HepG2 (cell line): ENCODE results near the gene BAG5. TPM values are rescaled to one million over a fixed set of nuclear protein-coding genes. Genes with fewer than 3 reads are reported as not detected.
A peak's percentile ranks its signal among the peaks of the same experiment; 100 is the strongest.

Source experiments
- ATAC-seq: fragments of 200-7000 bp; cut with Tn5 transposase; 3 replicates; pipeline ENCODE4 v1.9.1; 2020; ENCODE audit warnings: mild to moderate bottlenecking, moderate library complexity
- BruUV-seq: library from RNA; stranded (reverse); fragments of 400-500 nt; replicated peaks from 2 replicates; lab custom pipeline; 2021; lab: Mats Ljungman, UMichigan
- CTCF ChIA-PET: fragments of 300-600 bp; formaldehyde crosslinking; extraction: SDS; loops from one replicate; lab custom pipeline; 2021; ENCODE audit warnings: low total read pairs, inconsistent platforms, low intra/inter-chr PET ratio; lab: Yijun Ruan, JAX
- POLR2A ChIA-PET: fragments of 350-600 bp; sonication (Branson Sonifier 250); formaldehyde crosslinking; loops from one replicate; lab custom pipeline; 2020; ENCODE audit warnings: antibody characterized with exemption, inconsistent platforms; lab: Yijun Ruan, JAX
- DNase-seq: peaks from one replicate; pipeline ENCODE4 v3.0.0-alpha.2; 2015; ENCODE audit warnings: low spot score
- FAIRE-seq: peaks from 3 replicates; lab custom pipeline; 2011; peaks lifted over from hg19 to GRCh38; lab: Jason Lieb, UNC
- H2AFZ ChIP-seq: one replicate; pipeline ENCODE4 v1.6.1; 2011; ENCODE audit warnings: low read length, inconsistent platforms
- H3K27ac ChIP-seq: fragments of 300-600 bp; 3 replicates; pipeline ENCODE4 v1.8.0; 2011; ENCODE audit warnings: mixed run types, mild to moderate bottlenecking, mixed read lengths, low read length, inconsistent platforms; ENCODE audit not compliant: insufficient read depth; ENCODE audit errors: extremely low read length
- H3K27me3 ChIP-seq, 2 experiments: fragments of 200-600 bp in 1 of 2; 2 replicates in 1 of 2; 3 replicates in 1 of 2; pipeline versions ENCODE4 v1.6.0 to v1.8.0; 2011; ENCODE audit warnings: low read length in 2 of 2, mild to moderate bottlenecking in 2 of 2, moderate library complexity in 2 of 2, inconsistent platforms in 1 of 2; ENCODE audit not compliant: insufficient read depth in 2 of 2, control insufficient read depth in 1 of 2
- H3K36me3 ChIP-seq, 2 experiments: fragments of 200-600 bp in 1 of 2; replicated peaks in 1 of 2; 2 replicates in 1 of 2; 3 replicates in 1 of 2; pipeline versions ENCODE4 v1.5.1 to v1.8.0; 2011; ENCODE audit warnings: low read length in 2 of 2, inconsistent platforms in 1 of 2; ENCODE audit not compliant: insufficient read depth in 2 of 2, control insufficient read depth in 1 of 2
- H3K4me1 ChIP-seq: 2 replicates; pipeline ENCODE4 v1.5.1; 2012; ENCODE audit warnings: low read length, inconsistent platforms; ENCODE audit not compliant: insufficient read depth
- H3K4me2 ChIP-seq: 2 replicates; pipeline ENCODE4 v1.6.0; 2011; ENCODE audit warnings: low read depth, low read length, inconsistent platforms
- H3K4me3 ChIP-seq, 3 experiments: fragments of 200-600 bp in 1 of 3; sonication (generic), shearing (Covaris generic) in 1 of 3; replicated peaks in 1 of 3; 2 replicates each; pipeline ENCODE4 v1.5.1; 2011 to 2016; ENCODE audit warnings: low read length in 3 of 3, inconsistent platforms in 2 of 3, low read depth in 2 of 3, mild to moderate bottlenecking in 2 of 3, control low read depth in 1 of 3, mixed read lengths in 1 of 3; ENCODE audit not compliant: insufficient read depth in 1 of 3
- H3K79me2 ChIP-seq: one replicate; pipeline ENCODE4 v1.6.1; 2011; ENCODE audit warnings: low read length, inconsistent platforms; ENCODE audit not compliant: insufficient read depth
- H3K9ac ChIP-seq: 2 replicates; pipeline ENCODE4 v1.6.0; 2011; ENCODE audit warnings: mild to moderate bottlenecking, low read depth, low read length, inconsistent platforms; ENCODE audit not compliant: insufficient read depth
- H3K9me3 ChIP-seq: 2 replicates; pipeline ENCODE4 v1.5.1; 2012; ENCODE audit warnings: mild to moderate bottlenecking, low read length
- H4K20me1 ChIP-seq: 2 replicates; pipeline ENCODE4 v1.6.0; 2011; ENCODE audit warnings: inconsistent platforms, mild to moderate bottlenecking, low read length, moderate library complexity; ENCODE audit not compliant: insufficient read depth
- AGO2 ChIP-seq: fragments of 200-400 bp; formaldehyde crosslinking; optimal IDR thresholded peaks from 2 replicates; pipeline ENCODE3; 2017; ENCODE audit warnings: mild to moderate bottlenecking, low read depth, low read length, moderate library complexity
- CBX1 ChIP-seq: IDR thresholded peaks from one replicate; pipeline ENCODE4 v1.6.1; 2016; ENCODE audit warnings: antibody characterized with exemption, low read depth
- DMAP1 ChIP-seq: IDR thresholded peaks from 2 replicates; pipeline ENCODE4 v1.6.1; 2016
- SALL2 ChIP-seq: sonication (generic); formaldehyde crosslinking; IDR thresholded peaks from 2 replicates; pipeline ENCODE4 v1.8.1; 2023; ENCODE audit warnings: mild to moderate bottlenecking, missing genetic modification reagents, inconsistent platforms
- SNRNP70 ChIP-seq: fragments of 200-400 bp; formaldehyde crosslinking; IDR thresholded peaks from 2 replicates; pipeline ENCODE4 v1.6.1; 2017; ENCODE audit warnings: mild to moderate bottlenecking, low read depth, low read length, moderate library complexity
- ZBTB1 ChIP-seq: sonication (generic); formaldehyde crosslinking; IDR thresholded peaks from 2 replicates; pipeline ENCODE4 v1.4.0; 2020; ENCODE audit warnings: missing genetic modification reagents, borderline replicate concordance
- ZNF274 ChIP-seq: sonication (generic); formaldehyde crosslinking; IDR thresholded peaks from 2 replicates; pipeline ENCODE4 v1.5.1; 2020; ENCODE audit warnings: mild to moderate bottlenecking, missing genetic modification reagents
- ZNF775 ChIP-seq: sonication (generic); formaldehyde crosslinking; IDR thresholded peaks from 2 replicates; pipeline ENCODE4 v1.4.0; 2020; ENCODE audit warnings: missing genetic modification reagents, mild to moderate bottlenecking, moderate library complexity, borderline replicate concordance
- ZNF883 ChIP-seq: sonication (generic); formaldehyde crosslinking; IDR thresholded peaks from 2 replicates; pipeline ENCODE4 v1.5.1; 2020; ENCODE audit warnings: mild to moderate bottlenecking, missing genetic modification reagents; ENCODE audit errors: not compliant biosample characterization
- WGBS: methylation state at CpG from one replicate; pipeline ENCODE4 v1.1.6; 2017; ENCODE audit warnings: low lambda C conversion rate; 5-methylcytosine and 5-hydroxymethylcytosine counted together
- in situ Hi-C: cut with HindIII; loops from 2 replicates; pipeline ENCODE4 v1.10.0; 2017; ENCODE audit warnings: low pct_unique_long_range_greater_than_20kb; ENCODE audit not compliant: extremely low pct_ligation_motif_present
- intact Hi-C: fragments of 100-400 bp; cut with micrococcal nuclease; formaldehyde crosslinking; loops from one replicate; pipeline ENCODE4 v1.10.0; 2022; ENCODE audit not compliant: unreplicated experiment
- polyA plus RNA-seq, 8 experiments: library from polyadenylated mRNA; depleted of rRNA in 3 of 8; stranded (reverse) in 7 of 8; unstranded in 1 of 8; fragments of >200 nt; fragmentation: Illumina TruSeq in 4 of 8; extraction: Trizol in 4 of 8; gene quantifications; 2 replicates each; pipeline versions ENCODE4 v1.2.1 to v1.2.3, GENCODE V29; 2011 to 2016; ENCODE audit warnings: low read depth in 4 of 8, missing spikeins in 1 of 8, mixed read lengths in 1 of 8; ENCODE audit not compliant: insufficient read depth in 1 of 8
- total RNA-seq, 5 experiments: library from RNA; depleted of rRNA; stranded (reverse); fragments of >200 nt; fragmentation: Illumina TruSeq; extraction: Trizol; gene quantifications; 2 replicates each; pipeline ENCODE4 v1.2.3, GENCODE V29; 2016; ENCODE audit warnings: low read depth in 1 of 5

The BAG5 gene
- total and polyA plus RNA-seq, 2 of the 13 experiments (the other 11 are each of a cell fraction or from before 2014, with no cell fraction given): 3.5 to 21.0 TPM

- TF ChIP-seq AGO2: peak; percentile 51
- no peak for TF ChIP-seq SALL2 (CRISPR knock-in tag)
- TF ChIP-seq, all 625 proteins: peak for 1
- peaks cover 3 to 4% of the 10 kb centered on the region in 2 experiments; a peak in 3 of 5 replicates for H3K36me3 ChIP-seq
- H4K20me1 ChIP-seq: no peaks in the 10 kb centered on the region
- POLR2A ChIA-PET: interaction anchor here (1.0 to 2.6 kb wide), 4 partner anchors 9 to 27 kb away, joined by 3 to 9 read pairs (median 5); partner anchors contain the start of genes BAG5, CKB and COA8
- H3K79me2 ChIP-seq: peaks cover 10% of the 10 kb centered on the region
- H3K9me3 ChIP-seq: no peaks in the 10 kb centered on the region
- DNase-seq: no peak
- H2AFZ ChIP-seq: no peak overlapping the region
- intact Hi-C loops (no loop called here), in situ Hi-C loops (no loop called here)
- H3K27ac ChIP-seq: no peak overlapping the region
- no peak overlapping the region for H3K4me3 ChIP-seq
- peaks cover 36% of the 10 kb centered on the region for H3K4me1 ChIP-seq
- CTCF ChIA-PET: no interaction called here
- no peak for ATAC-seq
- no peak overlapping the region for H3K4me2 ChIP-seq
- TSS peak; percentile 42 for BruUV-seq
- no peak overlapping the region for H3K9ac ChIP-seq
- FAIRE-seq: no peak
- 100% methylated on average over 2 of the region's 21 CpGs for WGBS
- H3K27me3 ChIP-seq: peaks cover 0 to 4% of the 10 kb centered on the region in 2 experiments; a peak in 1 of 5 replicates
Observed at GRCh38 chr14:103535081-103535890, 27.2 kb downstream of the BAG5 start.

- H2AFZ ChIP-seq: no peak overlapping the region
- in situ Hi-C loops: no loop called here
- POLR2A ChIA-PET: interaction anchor here (1.4 to 2.6 kb wide), 3 partner anchors 12 to 27 kb away, joined by 4 to 9 read pairs (median 6); partner anchors contain the start of genes BAG5, CKB and COA8
Observed at GRCh38 chr14:103534576-103535061, 27.8 kb downstream of the BAG5 start.

More at GRCh38 chr14:103534576-103535061, 27.8 kb downstream of the BAG5 start:
- Histone ChIP-seq H3K27ac (no peak overlapping the region), H3K79me2 (peaks cover 17% of the 10 kb centered on the region), H3K9ac (no peak overlapping the region), H4K20me1 (no peaks in the 10 kb centered on the region), H3K9me3 (no peaks in the 10 kb centered on the region), H3K4me1 (peaks cover 38% of the 10 kb centered on the region), H3K4me3 (no peak overlapping the region), H3K36me3 (peaks cover 3 to 4% of the 10 kb centered on the region in 2 experiments; a peak in 3 of 5 replicates), H3K27me3 (no peaks in the 10 kb centered on the region; a peak in 1 of 5 replicates), H3K4me2 (no peak overlapping the region)
- intact Hi-C loops: no loop called here
- no TSS peak for BruUV-seq
- CTCF ChIA-PET: no interaction called here
- DNase-seq (no peak), ATAC-seq (no peak), FAIRE-seq (no peak)
- WGBS: 96% methylated on average over 5 of the region's 22 CpGs
- TF ChIP-seq CBX1 (no peak), ZNF883 (CRISPR knock-in tag) (no peak), ZNF274 (CRISPR knock-in tag) (no peak), ZNF775 (no peak), SNRNP70 (no peak), DMAP1 (CRISPR knock-in tag) (no peak), ZBTB1 (CRISPR knock-in tag) (no peak)
